ENCODE data around the gene DTNB. TPM values are rescaled to one million over a fixed set of nuclear protein-coding genes. Genes with fewer than 3 reads are reported as not detected.
"Not testable (repeated sequence)": the region's sequence is repeated elsewhere in the genome, so short reads cannot be mapped to it uniquely, and the experiment has no call there.

DTNB gene
- total and polyA plus RNA-seq, 4 experiments from 2014 or later = 18.0 to 45.3 (median 33.2) TPM

GRCh38 chr2:25635797-25636196, 37.6 kb downstream of the DTNB start:
- Mint-ChIP-seq H3K4me3 (no peak overlapping the region), H3K36me3 (peaks cover 22 to 34% of the 10 kb centered on the region in 2 donors), H3K27me3 (no peaks in the 10 kb centered on the region), H3K4me1 (peaks cover 0 to 2% (median 0%) of the 10 kb centered on the region in 4 donors), H3K27ac (no peak overlapping the region), H3K9me3 (peaks cover 0 to 3% (median 0%) of the 10 kb centered on the region in 8 donors)
- intact Hi-C loops (cut with micrococcal nuclease) = no loop called here
- ChIA-PET POLR2A (ENCODE audit: partially characterized antibody) (no interaction called here), CTCF (ENCODE audit: partially characterized antibody) (no interaction called here)
- Histone ChIP-seq H3K27ac (ENCODE audit: low read depth, low read length) (no peak overlapping the region), H3K9me3 (ENCODE audit: control insufficient read depth in 1 of 2, low read length in 2 of 2) (no peaks in the 10 kb centered on the region), H3K4me1 (ENCODE audit: insufficient read depth, low read length) (no peaks in the 10 kb centered on the region), H3K4me3 (ENCODE audit: low read length in 2 of 2) (no peak overlapping the region), H3K36me3 (ENCODE audit: insufficient read depth, low read length) (no peaks in the 10 kb centered on the region), H3K27me3 (ENCODE audit: insufficient read depth, low read length) (no peaks in the 10 kb centered on the region)
- DNase-seq = no peak

GRCh38 chr2:25633801-25634200, 39.6 kb downstream of the DTNB start:
- H3K4me1 ChIP-seq (ENCODE audit: insufficient read depth, low read length); CTCF ChIA-PET (ENCODE audit: partially characterized antibody); POLR2A ChIA-PET (ENCODE audit: partially characterized antibody); H3K27me3 Mint-ChIP-seq; H3K9me3 Mint-ChIP-seq; H3K4me3 ChIP-seq (ENCODE audit: low read length in 2 of 2); H3K4me3 Mint-ChIP-seq; H3K27me3 ChIP-seq (ENCODE audit: insufficient read depth, low read length); intact Hi-C loops (cut with micrococcal nuclease); H3K9me3 ChIP-seq (ENCODE audit: control insufficient read depth in 1 of 2, low read length in 2 of 2); H3K27ac Mint-ChIP-seq; DNase-seq; H3K36me3 ChIP-seq (ENCODE audit: insufficient read depth, low read length); H3K4me1 Mint-ChIP-seq; H3K27ac ChIP-seq (ENCODE audit: low read depth, low read length): not testable (repeated sequence)
- peaks cover 14 to 24% of the 10 kb centered on the region in 2 donors for H3K36me3 Mint-ChIP-seq

GRCh38 chr2:25632396-25632795, 41.0 kb downstream of the DTNB start:
- Histone ChIP-seq H3K36me3 (ENCODE audit: insufficient read depth, low read length) (no peaks in the 10 kb centered on the region), H3K4me3 (ENCODE audit: low read length in 2 of 2) (no peak overlapping the region), H3K27me3 (ENCODE audit: insufficient read depth, low read length) (no peaks in the 10 kb centered on the region), H3K27ac (ENCODE audit: low read depth, low read length) (no peak overlapping the region), H3K4me1 (ENCODE audit: insufficient read depth, low read length) (no peaks in the 10 kb centered on the region), H3K9me3 (ENCODE audit: control insufficient read depth in 1 of 2, low read length in 2 of 2) (no peaks in the 10 kb centered on the region)
- ChIA-PET CTCF (ENCODE audit: partially characterized antibody) (no interaction called here), POLR2A (ENCODE audit: partially characterized antibody) (no interaction called here)
- Mint-ChIP-seq H3K27me3 (no peaks in the 10 kb centered on the region), H3K4me1 (no peaks in the 10 kb centered on the region), H3K4me3 (no peak overlapping the region), H3K9me3 (no peaks in the 10 kb centered on the region), H3K36me3 (peaks cover 15 to 21% of the 10 kb centered on the region in 2 donors), H3K27ac (peak overlapping the region in 2 of 7 donors; percentile 2 to 41)
- intact Hi-C loops (cut with micrococcal nuclease) = no loop called here
- DNase-seq = no peak

GRCh38 chr2:25624635-25625034, 48.7 kb downstream of the DTNB start:
- no peaks in the 10 kb centered on the region for H3K27me3 ChIP-seq (ENCODE audit: insufficient read depth, low read length)
- Mint-ChIP-seq H3K36me3 (peaks cover 45 to 50% of the 10 kb centered on the region in 2 donors), H3K4me1 (no peaks in the 10 kb centered on the region), H3K27me3 (no peaks in the 10 kb centered on the region), H3K4me3 (no peak overlapping the region), H3K27ac (no peak overlapping the region), H3K9me3 (no peaks in the 10 kb centered on the region)
- H3K4me3 ChIP-seq (ENCODE audit: low read length in 2 of 2) = no peak overlapping the region
- no peaks in the 10 kb centered on the region for H3K4me1 ChIP-seq (ENCODE audit: insufficient read depth, low read length)
- H3K36me3 ChIP-seq (ENCODE audit: insufficient read depth, low read length) = peaks cover 4% of the 10 kb centered on the region
- DNase-seq = no peak
- no peak overlapping the region for H3K27ac ChIP-seq (ENCODE audit: low read depth, low read length)
- ChIA-PET CTCF (ENCODE audit: partially characterized antibody) (interaction anchor here (0.7 to 1.7 kb wide), 2 partner anchors 17 to 21 kb away, joined by 5 to 8 read pairs; no protein-coding TSS in a partner anchor), POLR2A (ENCODE audit: partially characterized antibody) (no interaction called here)
- no peaks in the 10 kb centered on the region for H3K9me3 ChIP-seq (ENCODE audit: control insufficient read depth in 1 of 2, low read length in 2 of 2)
- intact Hi-C loops (cut with micrococcal nuclease) = no loop called here

- H3K4me3 ChIP-seq (ENCODE audit: low read length in 2 of 2) = no peak overlapping the region
- H3K9me3 ChIP-seq (ENCODE audit: control insufficient read depth in 1 of 2, low read length in 2 of 2) = no peaks in the 10 kb centered on the region
- DNase-seq = no peak
- ChIA-PET POLR2A (ENCODE audit: partially characterized antibody) (no interaction called here), CTCF (ENCODE audit: partially characterized antibody) (interaction anchor here (1.7 kb wide), 1 partner anchor 16 kb away, joined by 8 read pairs; no protein-coding TSS in a partner anchor)
- peaks cover 4% of the 10 kb centered on the region for H3K36me3 ChIP-seq (ENCODE audit: insufficient read depth, low read length)
- H3K27me3 ChIP-seq (ENCODE audit: insufficient read depth, low read length) = no peaks in the 10 kb centered on the region
- no peaks in the 10 kb centered on the region for H3K9me3 Mint-ChIP-seq
- no peak overlapping the region for H3K4me3 Mint-ChIP-seq
- no peaks in the 10 kb centered on the region for H3K27me3 Mint-ChIP-seq
- no peaks in the 10 kb centered on the region for H3K4me1 Mint-ChIP-seq
- intact Hi-C loops (cut with micrococcal nuclease) = no loop called here
- H3K36me3 Mint-ChIP-seq = peaks cover 45 to 46% of the 10 kb centered on the region in 2 donors
- no peaks in the 10 kb centered on the region for H3K4me1 ChIP-seq (ENCODE audit: insufficient read depth, low read length)
- H3K27ac Mint-ChIP-seq = no peak overlapping the region
- no peak overlapping the region for H3K27ac ChIP-seq (ENCODE audit: low read depth, low read length)
Observed at GRCh38 chr2:25623361-25623760, 50.0 kb downstream of the DTNB start.

- H3K27me3 Mint-ChIP-seq = no peaks in the 10 kb centered on the region
- ChIA-PET POLR2A (ENCODE audit: partially characterized antibody) (no interaction called here), CTCF (ENCODE audit: partially characterized antibody) (interaction anchor here (1.2 kb wide), 1 partner anchor 14 kb away, joined by 3 read pairs; no protein-coding TSS in a partner anchor)
- H3K27me3 ChIP-seq (ENCODE audit: insufficient read depth, low read length) = no peaks in the 10 kb centered on the region
- no peaks in the 10 kb centered on the region for H3K4me1 ChIP-seq (ENCODE audit: insufficient read depth, low read length)
- H3K4me1 Mint-ChIP-seq = peaks cover 0 to 5% (median 0%) of the 10 kb centered on the region in 4 donors
- H3K27ac ChIP-seq (ENCODE audit: low read depth, low read length) = no peak overlapping the region
- H3K4me3 Mint-ChIP-seq = no peak overlapping the region
- H3K9me3 Mint-ChIP-seq = no peaks in the 10 kb centered on the region
- DNase-seq = no peak
- H3K36me3 ChIP-seq (ENCODE audit: insufficient read depth, low read length) = peaks cover 1% of the 10 kb centered on the region
- H3K9me3 ChIP-seq (ENCODE audit: control insufficient read depth in 1 of 2, low read length in 2 of 2) = no peaks in the 10 kb centered on the region
- H3K27ac Mint-ChIP-seq = no peak overlapping the region
- H3K4me3 ChIP-seq (ENCODE audit: low read length in 2 of 2) = no peak overlapping the region
- intact Hi-C loops (cut with micrococcal nuclease) = no loop called here
- peaks cover 27 to 31% of the 10 kb centered on the region in 2 donors for H3K36me3 Mint-ChIP-seq
Observed at GRCh38 chr2:25620711-25621110, 52.7 kb downstream of the DTNB start.

- Histone ChIP-seq H3K27me3 (ENCODE audit: insufficient read depth, low read length) (no peaks in the 10 kb centered on the region), H3K36me3 (ENCODE audit: insufficient read depth, low read length) (no peaks in the 10 kb centered on the region), H3K9me3 (ENCODE audit: control insufficient read depth in 1 of 2, low read length in 2 of 2) (no peaks in the 10 kb centered on the region), H3K4me3 (ENCODE audit: low read length in 2 of 2) (no peak overlapping the region), H3K4me1 (ENCODE audit: insufficient read depth, low read length) (no peaks in the 10 kb centered on the region), H3K27ac (ENCODE audit: low read depth, low read length) (no peak overlapping the region)
- Mint-ChIP-seq H3K9me3 (no peaks in the 10 kb centered on the region), H3K4me3 (no peak overlapping the region), H3K27me3 (no peaks in the 10 kb centered on the region), H3K27ac (no peak overlapping the region), H3K36me3 (peaks cover 22 to 26% of the 10 kb centered on the region in 2 donors), H3K4me1 (peaks cover 0 to 5% (median 0%) of the 10 kb centered on the region in 4 donors)
- ChIA-PET CTCF (ENCODE audit: partially characterized antibody) (interaction anchor here (0.5 to 1.2 kb wide), 2 partner anchors 13 to 829 kb away, joined by 3 read pairs; no protein-coding TSS in a partner anchor), POLR2A (ENCODE audit: partially characterized antibody) (no interaction called here)
- no peak for DNase-seq
- intact Hi-C loops (cut with micrococcal nuclease) = no loop called here
Observed at GRCh38 chr2:25620077-25620476, 53.3 kb downstream of the DTNB start.

Measured in CD4-positive, alpha-beta memory T cell (primary cell).